ENCODE measurements around the gene HRNR.

DNA sequence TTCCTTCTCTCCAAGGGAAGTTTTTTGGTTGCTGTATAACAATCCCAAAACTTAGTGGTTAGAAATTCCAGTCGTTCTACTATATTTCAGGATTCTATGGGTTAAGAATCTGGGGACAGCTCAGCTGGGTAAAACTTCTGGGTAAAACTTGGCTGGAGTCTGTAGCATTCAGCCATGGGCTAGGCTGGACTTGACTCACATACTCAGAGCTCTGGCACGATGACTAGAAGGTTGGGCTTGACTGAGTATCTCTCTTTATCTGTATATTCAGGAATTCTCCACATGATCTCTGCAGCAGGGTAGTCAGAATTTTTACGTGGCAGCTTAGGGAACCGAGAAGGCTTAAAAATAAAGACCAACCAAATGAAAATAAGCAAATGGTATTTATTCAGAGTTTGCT is 28.2 kb upstream of the HRNR start:
- TF ChIP-seq POLR2A (IDR thresholded peaks at IDR 0.05; ENCODE audit: low read length): no peak
- TF ChIP-seq GATA1 (IDR thresholded peaks at IDR 0.05; ENCODE audit: low read depth, low read length): no peak
